ENCODE measurements around the gene BCAS1. TPM values are rescaled to one million over a fixed set of nuclear protein-coding genes. Genes with fewer than 3 reads are reported as not detected.

The BCAS1 gene
- total RNA-seq, 1 donor from 2014 or later = 0.81 TPM

GRCh38 chr20:53956013-53956715, 114.2 kb downstream of the BCAS1 start:
- Mint-ChIP-seq H3K4me1 (ENCODE audit: low read depth) (no peaks in the 10 kb centered on the region), H3K27ac (no peak overlapping the region), H3K4me3 (ENCODE audit: low read depth) (no peak overlapping the region), H3K27me3 (peaks cover 8% of the 10 kb centered on the region), H3K9me3 (ENCODE audit: low read depth) (peaks cover 6% of the 10 kb centered on the region), H3K36me3 (ENCODE audit: insufficient read depth) (peaks cover 2% of the 10 kb centered on the region)
- no peak for DNase-seq (ENCODE audit: low spot score, unreplicated experiment)
- no peak for TF ChIP-seq CTCF (IDR thresholded peaks at IDR 0.05; ENCODE audit: unreplicated experiment)

DNA sequence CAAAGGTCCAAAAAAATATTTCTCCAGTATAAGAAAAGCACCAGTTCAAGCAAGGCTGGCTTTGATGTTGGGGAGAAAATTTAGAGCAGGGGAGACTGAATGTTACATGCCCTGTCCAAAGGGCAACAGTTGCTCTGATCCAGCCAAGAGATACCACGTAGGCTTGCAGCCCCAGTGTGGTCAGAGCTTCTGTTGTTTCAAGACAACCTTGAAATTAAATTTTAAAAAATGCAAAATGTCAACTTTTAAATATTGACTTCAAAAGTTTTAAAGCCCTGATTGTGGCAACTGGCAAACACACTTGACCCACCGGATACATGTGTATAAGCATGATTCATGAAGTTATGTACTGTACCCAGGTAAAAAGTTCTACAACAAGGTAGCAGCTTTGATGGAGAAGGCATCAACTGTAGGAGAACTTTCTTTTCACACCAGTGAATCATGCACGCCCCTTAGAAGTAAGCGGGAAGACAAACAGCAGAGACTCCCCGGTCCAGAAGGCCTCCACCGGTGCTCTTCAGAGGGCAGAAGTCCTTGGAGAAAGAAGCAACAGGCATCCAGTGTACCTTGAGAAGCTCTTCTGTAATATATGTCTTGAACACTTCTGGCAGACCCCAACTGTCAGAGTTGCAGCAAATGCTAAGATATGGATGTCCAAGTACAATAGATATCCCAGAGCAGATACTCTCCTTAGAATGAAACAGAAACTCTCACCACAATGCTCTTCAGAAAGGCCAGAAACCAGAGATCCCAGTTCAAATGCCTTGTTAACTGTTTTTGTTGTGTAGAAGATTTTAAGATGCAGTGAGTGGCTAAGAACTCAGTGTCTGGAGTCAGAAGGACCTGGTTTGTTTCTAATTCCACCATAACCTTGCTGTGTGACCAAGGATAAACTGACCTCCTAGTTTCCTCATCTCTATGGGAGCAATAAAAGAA, 115.4 kb downstream of the BCAS1 start:
- TF ChIP-seq CTCF (IDR thresholded peaks at IDR 0.05; ENCODE audit: unreplicated experiment) = no peak
- Mint-ChIP-seq H3K4me3 (ENCODE audit: low read depth) (no peak overlapping the region), H3K36me3 (ENCODE audit: insufficient read depth) (peaks cover 2% of the 10 kb centered on the region), H3K9me3 (ENCODE audit: low read depth) (peaks cover 6% of the 10 kb centered on the region), H3K4me1 (ENCODE audit: low read depth) (no peaks in the 10 kb centered on the region), H3K27ac (no peak overlapping the region), H3K27me3 (peaks cover 4% of the 10 kb centered on the region)
- DNase-seq (ENCODE audit: low spot score, unreplicated experiment) = no peak

DNA sequence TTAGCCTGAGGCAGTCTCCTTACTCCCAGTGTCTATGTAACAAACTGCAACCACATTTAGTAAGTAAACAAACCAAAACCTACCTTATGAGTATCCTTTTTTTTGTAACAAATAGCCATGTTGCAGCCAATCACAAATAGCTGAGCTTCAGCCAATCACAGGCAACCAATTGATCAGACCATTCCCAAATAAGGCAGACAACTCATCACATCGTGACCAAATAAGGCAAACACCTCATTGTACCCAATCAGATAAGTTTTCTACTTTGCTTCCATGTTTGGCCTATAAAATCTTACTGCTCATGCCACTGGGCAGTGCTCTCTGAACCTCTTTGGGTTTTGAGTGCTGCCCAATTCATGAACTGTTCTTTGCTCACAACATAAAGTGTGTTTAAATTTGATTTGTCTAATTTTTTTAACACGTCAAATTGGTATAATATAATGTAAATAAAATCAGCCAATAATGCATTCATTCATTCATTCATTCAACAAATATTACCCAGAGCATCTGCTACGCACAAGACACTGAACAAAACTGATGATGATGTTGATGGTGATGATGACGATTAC, 117.8 kb downstream of the BCAS1 start:
- H3K4me1 Mint-ChIP-seq (ENCODE audit: low read depth) = no peaks in the 10 kb centered on the region
- H3K9me3 Mint-ChIP-seq (ENCODE audit: low read depth) = peaks cover 6% of the 10 kb centered on the region
- H3K27ac Mint-ChIP-seq = no peak overlapping the region
- no peak for TF ChIP-seq CTCF (IDR thresholded peaks at IDR 0.05; ENCODE audit: unreplicated experiment)
- peaks cover 2% of the 10 kb centered on the region for H3K27me3 Mint-ChIP-seq
- H3K4me3 Mint-ChIP-seq (ENCODE audit: low read depth) = no peak overlapping the region
- peaks cover 2% of the 10 kb centered on the region for H3K36me3 Mint-ChIP-seq (ENCODE audit: insufficient read depth)
- DNase-seq (ENCODE audit: low spot score, unreplicated experiment) = no peak

DNA sequence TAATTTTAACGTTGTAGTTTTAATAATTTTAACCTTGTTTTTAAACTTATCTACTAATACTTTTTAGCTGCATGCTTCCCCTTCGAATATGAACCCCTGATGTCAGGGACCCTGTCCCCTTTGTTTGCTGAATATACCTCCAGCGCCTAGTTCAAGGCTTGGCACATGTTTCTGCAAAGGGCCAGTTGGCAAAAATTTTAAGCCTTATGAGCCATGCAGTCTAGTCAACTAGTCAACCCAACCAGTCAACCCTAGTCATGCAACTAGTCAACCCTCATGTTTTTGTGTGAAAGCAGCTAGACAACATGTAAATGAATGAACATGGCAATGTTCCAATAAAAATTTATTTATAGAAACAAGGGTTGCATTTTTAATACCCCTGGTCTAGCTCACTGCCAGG, 119.8 kb downstream of the BCAS1 start:
- Mint-ChIP-seq H3K9me3 (ENCODE audit: low read depth) (peaks cover 6% of the 10 kb centered on the region), H3K36me3 (ENCODE audit: insufficient read depth) (peaks cover 2% of the 10 kb centered on the region), H3K4me3 (ENCODE audit: low read depth) (no peak overlapping the region), H3K27ac (no peak overlapping the region), H3K4me1 (ENCODE audit: low read depth) (no peaks in the 10 kb centered on the region), H3K27me3 (peaks cover 2% of the 10 kb centered on the region)
- no peak for DNase-seq (ENCODE audit: low spot score, unreplicated experiment)
- TF ChIP-seq CTCF (IDR thresholded peaks at IDR 0.05; ENCODE audit: unreplicated experiment) = no peak

DNA sequence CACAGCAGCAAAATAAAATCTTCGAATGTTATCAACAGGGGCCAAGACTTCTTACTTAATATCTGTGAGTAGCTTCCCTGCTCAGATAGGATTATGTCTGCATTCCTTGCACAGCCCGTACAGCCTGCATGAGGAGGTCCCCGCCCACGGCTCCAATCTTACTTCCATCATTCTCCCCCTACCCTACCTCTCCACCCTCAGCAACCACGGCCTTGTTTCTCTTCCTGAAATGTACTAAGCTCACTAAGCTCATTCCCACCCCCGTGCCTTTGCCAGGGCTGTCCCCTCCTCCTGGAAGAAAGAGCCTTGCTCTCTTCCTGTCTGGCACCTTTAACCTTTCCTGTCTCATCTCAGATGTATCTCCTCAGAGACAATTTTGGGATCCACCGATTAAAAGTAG, 120.4 kb downstream of the BCAS1 start:
- Mint-ChIP-seq H3K36me3 (ENCODE audit: insufficient read depth) (peaks cover 2% of the 10 kb centered on the region), H3K9me3 (ENCODE audit: low read depth) (peaks cover 6% of the 10 kb centered on the region), H3K4me3 (ENCODE audit: low read depth) (no peak overlapping the region), H3K27ac (no peak overlapping the region), H3K4me1 (ENCODE audit: low read depth) (no peaks in the 10 kb centered on the region), H3K27me3 (peaks cover 2% of the 10 kb centered on the region)
- no peak for DNase-seq (ENCODE audit: low spot score, unreplicated experiment)
- TF ChIP-seq CTCF (IDR thresholded peaks at IDR 0.05; ENCODE audit: unreplicated experiment) = no peak
